Activated naive CD4-positive, alpha-beta T cell treated with anti-CD3 and anti-CD28 coated beads for 36 hours (primary cell): ENCODE measurements around the gene TMEM132E. TPM values are rescaled to one million over a fixed set of nuclear protein-coding genes. Genes with fewer than 3 reads are reported as not detected.

Experiments
- CTCF ChIA-PET: fragments of 350-600 bp; sonication (Branson Sonifier 250); formaldehyde crosslinking; loops from one replicate; lab custom pipeline; 2021; ENCODE audit warnings: antibody characterized with exemption; lab: Charles Lee
- DNase-seq: peaks from one replicate; pipeline ENCODE4 v3.0.0-alpha.2; 2020
- H3K27ac Mint-ChIP-seq: one replicate; pipeline ENCODE4 v1.8.0; 2021; ENCODE audit warnings: mild to moderate bottlenecking, mixed read lengths
- H3K27me3 Mint-ChIP-seq: one replicate; pipeline ENCODE4 v1.8.0; 2021; ENCODE audit warnings: low read depth, mixed read lengths
- H3K36me3 Mint-ChIP-seq: one replicate; pipeline ENCODE4 v1.8.0; 2021; ENCODE audit warnings: low read depth, mixed read lengths
- H3K4me1 Mint-ChIP-seq: one replicate; pipeline ENCODE4 v1.8.0; 2021; ENCODE audit warnings: low read depth, mixed read lengths
- H3K4me3 Mint-ChIP-seq: one replicate; pipeline ENCODE4 v1.8.0; 2021; ENCODE audit warnings: mild to moderate bottlenecking, moderate library complexity, mixed read lengths
- H3K9me3 Mint-ChIP-seq: one replicate; pipeline ENCODE4 v1.8.0; 2021; ENCODE audit warnings: mixed read lengths
- intact Hi-C: fragments of 100-400 bp; cut with micrococcal nuclease; formaldehyde crosslinking; loops from one replicate; pipeline ENCODE4 v1.15.1; 2023
- total RNA-seq, 2 experiments: library from RNA; stranded (reverse); gene quantifications; one replicate each; pipeline ENCODE4 v1.2.3, GENCODE V29; 2021

The TMEM132E gene
- total RNA-seq, 2 experiments from 2014 or later, result not detected

- H3K4me3 Mint-ChIP-seq, result no peak overlapping the region
- DNase-seq, result no peak
- intact Hi-C loops, result no loop called here
- H3K36me3 Mint-ChIP-seq, result no peaks in the 10 kb centered on the region
- H3K27ac Mint-ChIP-seq, result no peak overlapping the region
- peaks cover 30% of the 10 kb centered on the region for H3K27me3 Mint-ChIP-seq
- CTCF ChIA-PET, result no interaction called here
- H3K4me1 Mint-ChIP-seq, result no peaks in the 10 kb centered on the region
- H3K9me3 Mint-ChIP-seq, result no peaks in the 10 kb centered on the region
These were observed 31.1 kb downstream of the TMEM132E start for GRCh38 chr17:34610506-34610905.

DNA sequence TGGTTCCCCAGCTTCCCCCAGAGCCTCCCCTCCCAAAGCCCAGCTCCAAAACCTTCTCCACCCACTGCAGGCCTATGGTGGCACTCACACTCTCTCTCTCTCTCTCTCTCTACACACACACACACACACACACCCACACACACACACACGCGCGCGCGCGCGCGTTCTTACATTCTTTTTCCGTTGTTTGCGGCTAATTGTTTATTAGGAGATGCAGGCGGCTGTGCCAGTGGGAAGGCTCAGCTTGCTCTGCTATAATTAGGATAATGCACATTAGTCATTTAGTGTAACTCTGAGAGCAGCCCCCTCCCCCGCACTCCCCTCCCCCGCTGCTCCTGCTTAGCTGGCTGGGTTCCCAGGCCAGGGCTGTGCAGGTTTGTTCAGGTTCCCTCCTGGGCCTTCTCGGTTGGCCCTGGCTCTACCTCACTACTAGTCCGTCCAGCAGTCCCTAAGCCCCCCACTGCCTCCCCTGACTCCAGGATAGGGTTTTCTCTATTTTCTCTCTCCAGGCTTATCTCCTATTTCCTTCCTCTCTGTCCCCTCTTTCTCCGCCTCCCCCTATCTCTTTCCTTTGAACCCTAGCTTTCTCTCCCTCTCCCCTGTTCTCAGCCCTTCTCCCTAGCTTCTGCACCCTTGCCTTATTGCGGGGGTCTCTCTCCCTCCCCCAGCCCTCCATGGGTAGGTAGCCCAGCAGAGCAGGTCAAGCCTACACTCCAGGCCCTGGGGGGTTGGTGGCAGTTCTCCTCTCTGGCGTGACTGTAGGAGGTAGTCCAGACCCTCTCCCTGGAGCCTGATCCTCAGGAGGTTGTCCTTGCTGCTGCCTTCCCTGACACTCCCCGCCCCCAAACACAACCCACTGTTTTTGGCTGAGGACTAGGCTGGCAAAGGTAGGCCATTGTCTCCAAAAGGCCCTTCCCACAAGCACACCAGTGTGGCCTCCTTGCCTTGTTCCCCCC lies 34.0 kb downstream of the TMEM132E start:
- no peaks in the 10 kb centered on the region for H3K36me3 Mint-ChIP-seq
- H3K27me3 Mint-ChIP-seq, result peaks cover 34% of the 10 kb centered on the region
- intact Hi-C loops, result no loop called here
- DNase-seq, result no peak
- H3K27ac Mint-ChIP-seq, result no peak overlapping the region
- H3K4me1 Mint-ChIP-seq, result no peaks in the 10 kb centered on the region
- H3K9me3 Mint-ChIP-seq, result no peaks in the 10 kb centered on the region
- CTCF ChIA-PET, result no interaction called here
- no peak overlapping the region for H3K4me3 Mint-ChIP-seq

DNA sequence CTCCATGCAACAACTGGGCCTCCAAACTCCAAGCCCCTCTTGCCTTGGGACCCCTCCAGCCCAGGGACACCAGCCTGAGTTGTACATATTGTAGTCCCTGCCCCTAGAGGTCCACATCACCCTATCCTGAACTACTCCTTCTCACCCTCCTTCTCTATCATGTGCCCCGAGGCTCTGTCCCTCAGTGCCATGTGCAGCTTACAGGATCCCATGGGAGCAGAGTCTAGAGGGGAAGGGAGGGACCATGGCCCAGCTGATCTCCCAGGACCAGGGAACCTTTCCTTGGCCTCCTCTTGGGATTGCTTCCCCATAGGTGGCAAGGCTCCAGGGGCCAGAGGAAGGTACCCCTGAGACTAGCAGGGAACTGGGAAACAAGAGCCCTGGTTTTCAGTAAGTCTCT lies 35.3 kb downstream of the TMEM132E start:
- Mint-ChIP-seq H3K36me3 (no peaks in the 10 kb centered on the region), H3K27me3 (peaks cover 24% of the 10 kb centered on the region), H3K9me3 (no peaks in the 10 kb centered on the region), H3K4me1 (no peaks in the 10 kb centered on the region), H3K4me3 (no peak overlapping the region), H3K27ac (no peak overlapping the region)
- intact Hi-C loops, result no loop called here
- CTCF ChIA-PET, result no interaction called here
- no peak for DNase-seq

DNA sequence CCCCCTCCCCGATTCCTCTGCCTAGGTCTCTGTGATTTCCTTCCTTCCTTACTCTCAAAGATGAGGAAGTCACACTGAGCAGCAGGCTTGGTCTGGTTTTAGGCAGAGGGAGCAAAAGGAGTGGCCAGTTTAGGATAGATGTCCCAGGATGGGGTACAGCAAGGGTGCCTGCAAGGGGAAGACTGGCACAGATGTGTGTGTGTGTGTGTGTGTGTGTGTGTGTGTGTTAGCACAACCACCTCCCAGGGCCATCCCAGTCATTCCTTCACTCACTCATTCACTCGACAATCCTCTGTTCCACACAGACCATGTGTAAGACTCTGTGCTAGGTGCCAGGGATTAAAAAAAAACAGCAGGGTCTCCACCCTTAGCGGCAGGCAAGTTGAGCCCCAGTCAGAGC lies 35.9 kb downstream of the TMEM132E start:
- Mint-ChIP-seq H3K4me1 (no peaks in the 10 kb centered on the region), H3K4me3 (no peak overlapping the region), H3K36me3 (no peaks in the 10 kb centered on the region), H3K9me3 (no peaks in the 10 kb centered on the region), H3K27me3 (peaks cover 23% of the 10 kb centered on the region), H3K27ac (no peak overlapping the region)
- intact Hi-C loops, result no loop called here
- CTCF ChIA-PET, result no interaction called here
- DNase-seq, result no peak

- Mint-ChIP-seq H3K36me3 (no peaks in the 10 kb centered on the region), H3K27me3 (peaks cover 16% of the 10 kb centered on the region), H3K27ac (no peak overlapping the region), H3K4me1 (no peaks in the 10 kb centered on the region), H3K4me3 (no peak overlapping the region), H3K9me3 (no peaks in the 10 kb centered on the region)
- no peak for DNase-seq
- intact Hi-C loops, result no loop called here
- CTCF ChIA-PET, result interaction anchor here (2.2 kb wide), 1 partner anchor 22 kb away, joined by 5 read pairs; no protein-coding TSS in a partner anchor
These were observed 36.8 kb downstream of the TMEM132E start for GRCh38 chr17:34616148-34616547.

- H3K36me3 Mint-ChIP-seq, result no peaks in the 10 kb centered on the region
- H3K27me3 Mint-ChIP-seq, result peaks cover 15% of the 10 kb centered on the region
- intact Hi-C loops, result no loop called here
- DNase-seq, result no peak
- no peaks in the 10 kb centered on the region for H3K4me1 Mint-ChIP-seq
- no peak overlapping the region for H3K27ac Mint-ChIP-seq
- H3K9me3 Mint-ChIP-seq, result no peaks in the 10 kb centered on the region
- H3K4me3 Mint-ChIP-seq, result no peak overlapping the region
- CTCF ChIA-PET, result interaction anchor here (2.2 kb wide), 1 partner anchor 21 kb away, joined by 5 read pairs; no protein-coding TSS in a partner anchor
These were observed 38.0 kb downstream of the TMEM132E start for GRCh38 chr17:34617398-34617797.

- Mint-ChIP-seq H3K9me3 (no peaks in the 10 kb centered on the region), H3K27me3 (peaks cover 30% of the 10 kb centered on the region), H3K36me3 (no peaks in the 10 kb centered on the region), H3K27ac (no peak overlapping the region), H3K4me3 (no peak overlapping the region), H3K4me1 (no peaks in the 10 kb centered on the region)
- DNase-seq, result no peak
- CTCF ChIA-PET, result no interaction called here
- intact Hi-C loops, result no loop called here
These were observed 40.4 kb downstream of the TMEM132E start for GRCh38 chr17:34619687-34620217.

GRCh38 chr17:34620458-34620857 lies 41.1 kb downstream of the TMEM132E start:
- intact Hi-C loops, result no loop called here
- Mint-ChIP-seq H3K4me3 (no peak overlapping the region), H3K27me3 (peaks cover 37% of the 10 kb centered on the region), H3K9me3 (no peaks in the 10 kb centered on the region), H3K4me1 (no peaks in the 10 kb centered on the region), H3K36me3 (no peaks in the 10 kb centered on the region), H3K27ac (no peak overlapping the region)
- no peak for DNase-seq
- CTCF ChIA-PET, result interaction anchor here (0.6 to 2.2 kb wide), 2 partner anchors 18 to 78 kb away, joined by 3 to 6 read pairs; no protein-coding TSS in a partner anchor

GRCh38 chr17:34622862-34623623 lies 43.7 kb downstream of the TMEM132E start:
- no peaks in the 10 kb centered on the region for H3K9me3 Mint-ChIP-seq
- H3K27me3 Mint-ChIP-seq, result peaks cover 47% of the 10 kb centered on the region
- H3K27ac Mint-ChIP-seq, result no peak overlapping the region
- no peak overlapping the region for H3K4me3 Mint-ChIP-seq
- no peak for DNase-seq
- intact Hi-C loops, result no loop called here
- no peaks in the 10 kb centered on the region for H3K4me1 Mint-ChIP-seq
- no peaks in the 10 kb centered on the region for H3K36me3 Mint-ChIP-seq
- CTCF ChIA-PET, result no interaction called here

DNA sequence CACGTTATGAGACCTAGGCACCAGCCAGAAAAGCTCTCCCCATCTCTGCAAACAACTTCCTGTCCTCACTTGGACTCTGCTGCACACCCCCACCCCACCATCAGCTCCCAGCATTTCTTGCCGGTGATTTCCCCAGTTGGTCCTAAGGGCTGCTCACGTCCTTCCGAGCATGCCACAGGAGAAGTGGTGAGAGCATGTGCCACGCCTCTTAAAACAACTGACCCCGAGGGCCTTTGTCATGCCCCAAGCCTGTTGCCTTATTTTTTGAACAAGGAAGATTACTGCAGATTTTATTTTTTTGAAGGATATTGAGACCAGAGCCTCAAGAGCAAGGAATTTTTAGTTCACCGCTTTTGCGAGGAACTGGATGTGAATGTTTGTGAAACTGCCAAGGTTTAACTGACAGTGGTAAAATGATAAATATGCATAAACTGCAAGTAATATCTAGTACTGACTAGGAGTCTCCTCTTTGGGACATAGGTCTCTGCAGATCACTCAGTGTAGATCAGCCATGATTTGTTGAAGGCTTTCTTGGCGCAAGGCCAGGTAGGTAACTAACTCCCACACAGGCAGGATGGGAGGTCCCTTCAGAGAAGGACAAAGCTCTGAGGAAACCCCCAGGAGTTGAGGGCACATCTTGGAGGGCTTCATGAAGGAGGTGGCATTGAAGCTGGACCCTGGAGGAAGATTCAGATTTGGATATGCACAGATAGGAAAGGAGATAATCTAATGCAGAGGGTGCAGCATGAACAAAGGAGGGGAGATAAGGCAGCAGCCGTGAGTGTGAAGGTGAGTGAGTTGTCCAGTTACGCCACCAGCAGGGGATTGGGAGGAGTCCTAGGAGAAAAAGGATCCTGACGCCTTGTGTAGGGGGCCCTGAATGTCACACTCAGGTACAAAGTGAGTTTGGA lies 44.7 kb downstream of the TMEM132E start:
- no peak for DNase-seq
- Mint-ChIP-seq H3K4me1 (no peaks in the 10 kb centered on the region), H3K4me3 (no peak overlapping the region), H3K27ac (no peak overlapping the region), H3K36me3 (no peaks in the 10 kb centered on the region), H3K27me3 (peaks cover 48% of the 10 kb centered on the region), H3K9me3 (no peaks in the 10 kb centered on the region)
- CTCF ChIA-PET, result no interaction called here
- intact Hi-C loops, result no loop called here

GRCh38 chr17:34624767-34625383 lies 45.5 kb downstream of the TMEM132E start:
- Mint-ChIP-seq H3K4me3 (no peak overlapping the region), H3K9me3 (no peaks in the 10 kb centered on the region), H3K36me3 (no peaks in the 10 kb centered on the region), H3K27ac (no peak overlapping the region), H3K4me1 (no peaks in the 10 kb centered on the region), H3K27me3 (peaks cover 51% of the 10 kb centered on the region)
- CTCF ChIA-PET, result interaction anchor here (0.6 kb wide), 1 partner anchor 275 kb away, joined by 5 read pairs; no protein-coding TSS in a partner anchor
- intact Hi-C loops, result no loop called here
- no peak for DNase-seq
